GM18498 (cell line): ENCODE data around the gene SPATA16.
"Not testable (repeated sequence)": the region's sequence is repeated elsewhere in the genome, so short reads cannot be mapped to it uniquely, and the experiment has no call there.

Experiments
- ATAC-seq: cut with Tn5 transposase; IDR thresholded peaks from one replicate; pipeline ENCODE4 v1.9.1; 2021; ENCODE audit warnings: mild to moderate bottlenecking, moderate library complexity; ENCODE audit not compliant: unreplicated experiment

Gene SPATA16

DNA sequence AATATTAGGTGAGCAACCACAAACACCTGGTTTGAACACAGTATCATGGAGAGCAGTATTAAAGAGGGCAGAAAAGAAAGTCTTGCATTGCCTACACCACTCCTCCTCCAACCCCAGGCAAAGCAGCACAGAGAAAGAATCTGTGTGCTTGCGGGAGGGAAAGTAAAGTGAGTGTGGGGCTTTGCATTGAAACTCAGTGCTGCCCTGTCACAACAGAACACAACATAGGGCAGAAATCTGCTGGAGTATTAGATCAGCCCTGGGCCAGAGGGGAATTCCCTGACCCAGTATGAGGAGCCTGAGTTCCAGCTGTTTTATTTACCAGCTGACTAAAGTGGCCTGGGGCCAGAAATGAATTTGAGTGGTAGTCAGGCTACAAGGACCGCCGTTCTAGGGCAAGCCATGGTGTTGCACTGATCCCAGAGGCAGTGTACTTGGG lies 75.5 kb downstream of the SPATA16 start:
- no peak for ATAC-seq

DNA sequence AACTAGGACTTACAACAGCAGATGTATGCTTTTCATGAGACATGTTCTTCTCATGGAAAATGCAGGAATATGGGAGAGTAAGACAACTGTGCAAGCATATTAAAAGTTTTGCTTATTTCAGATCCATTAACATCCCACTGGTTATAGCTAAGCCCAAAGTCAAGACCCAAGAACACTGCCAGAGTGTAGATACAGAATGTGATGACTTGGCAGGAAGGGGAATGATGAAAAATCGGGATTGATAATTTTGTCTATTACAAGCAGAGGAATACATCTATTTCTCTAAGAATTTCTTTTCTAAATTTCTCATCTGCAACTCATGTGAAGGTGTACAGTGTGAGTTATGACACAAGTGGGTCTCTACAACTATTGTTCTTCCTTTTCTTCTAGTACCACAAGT lies 76.4 kb downstream of the SPATA16 start:
- no peak for ATAC-seq

DNA sequence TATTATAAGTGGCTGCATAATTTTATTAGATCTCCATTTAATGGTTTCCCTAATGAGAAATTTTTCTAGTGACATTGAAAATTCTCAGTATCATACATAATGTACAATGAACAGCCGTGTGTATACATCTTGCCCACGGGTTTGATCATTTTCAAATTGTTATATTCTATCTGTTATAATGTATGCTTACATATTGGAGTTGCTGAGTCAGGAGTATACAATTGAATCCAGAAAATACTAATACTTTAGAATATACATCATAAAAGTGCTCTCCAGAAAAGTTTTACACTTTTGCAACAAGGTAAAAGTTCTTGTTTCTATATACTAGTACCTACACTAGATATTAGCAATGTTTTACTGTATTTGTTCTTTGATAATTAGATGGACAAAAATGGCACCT lies 82.8 kb downstream of the SPATA16 start:
- ATAC-seq, result no peak

DNA sequence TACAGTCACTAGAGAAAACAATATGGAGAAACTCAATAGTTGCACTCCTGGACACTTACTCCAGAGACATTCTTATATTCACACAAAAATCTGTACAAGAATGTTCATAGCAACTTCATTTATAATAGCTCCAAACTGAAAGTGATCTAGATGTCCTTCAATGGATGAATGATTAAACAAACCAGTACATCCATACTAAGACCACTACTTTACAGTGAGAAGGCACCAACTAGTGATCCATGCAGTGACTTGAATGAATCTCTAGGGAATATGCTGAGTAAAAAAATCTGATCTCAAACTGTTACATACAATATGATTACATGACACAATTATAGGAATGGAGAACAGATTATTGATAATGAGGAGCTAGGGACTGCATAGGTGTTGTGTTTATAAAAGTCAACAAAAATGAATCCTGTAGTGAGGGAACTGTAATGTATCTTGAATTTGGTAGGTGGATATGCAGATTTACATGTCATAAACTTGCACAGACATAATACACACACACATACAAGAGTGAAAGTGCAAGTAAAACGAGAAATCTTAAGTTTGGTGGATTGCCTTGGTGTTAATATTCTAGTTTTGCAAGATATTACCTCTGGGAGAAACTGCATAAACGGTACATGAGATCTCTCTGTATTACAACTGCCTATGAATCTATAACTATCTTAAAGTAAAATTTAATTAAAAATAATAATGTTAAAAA lies 85.7 kb downstream of the SPATA16 start:
- no peak for ATAC-seq

DNA sequence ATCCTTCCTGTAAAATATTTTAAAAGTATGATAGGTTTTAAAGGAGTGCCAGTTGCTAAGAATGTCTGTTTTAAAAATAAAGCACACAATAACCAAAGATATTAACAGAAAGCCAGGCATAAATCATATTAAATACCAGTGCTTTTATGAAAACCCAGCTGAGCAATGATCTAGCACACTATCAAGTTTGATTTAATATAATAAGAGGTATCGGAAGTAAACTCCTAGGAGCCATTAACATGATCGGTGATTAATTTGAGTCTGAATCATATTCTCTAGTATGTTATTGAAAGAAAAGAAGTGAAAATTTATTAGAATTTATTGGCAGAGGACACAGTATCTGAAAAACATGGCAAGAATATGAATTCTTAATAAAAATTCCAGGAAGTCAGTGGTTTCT lies 91.7 kb downstream of the SPATA16 start:
- no peak for ATAC-seq

DNA sequence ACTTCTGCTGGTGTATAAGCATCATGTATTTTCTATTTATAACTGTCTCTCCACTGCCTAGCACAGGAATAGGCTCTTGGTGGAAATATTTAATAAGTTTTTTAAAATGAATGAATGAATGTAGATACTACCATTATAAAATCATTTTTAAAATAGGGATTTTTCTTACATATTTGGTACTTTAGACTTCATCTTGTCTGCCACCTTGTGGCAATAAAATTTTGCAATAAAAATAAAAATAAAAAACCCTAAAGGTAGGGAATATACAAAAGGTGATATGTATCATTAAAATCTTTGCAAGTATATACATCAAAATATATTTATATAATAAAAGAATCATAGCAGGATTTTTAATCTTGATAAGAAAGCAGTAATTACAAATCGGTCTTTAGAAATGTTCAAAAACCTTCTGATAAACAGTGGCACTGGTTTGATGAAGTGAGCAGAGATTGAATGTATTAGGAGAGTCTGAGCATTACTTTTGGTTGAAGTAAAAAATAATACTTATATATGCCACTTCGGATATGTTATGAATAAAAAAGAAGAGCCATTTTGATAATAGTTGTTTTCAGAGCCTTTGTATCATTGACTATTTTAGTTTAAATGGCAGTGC lies 95.2 kb downstream of the SPATA16 start:
- no peak for ATAC-seq

DNA sequence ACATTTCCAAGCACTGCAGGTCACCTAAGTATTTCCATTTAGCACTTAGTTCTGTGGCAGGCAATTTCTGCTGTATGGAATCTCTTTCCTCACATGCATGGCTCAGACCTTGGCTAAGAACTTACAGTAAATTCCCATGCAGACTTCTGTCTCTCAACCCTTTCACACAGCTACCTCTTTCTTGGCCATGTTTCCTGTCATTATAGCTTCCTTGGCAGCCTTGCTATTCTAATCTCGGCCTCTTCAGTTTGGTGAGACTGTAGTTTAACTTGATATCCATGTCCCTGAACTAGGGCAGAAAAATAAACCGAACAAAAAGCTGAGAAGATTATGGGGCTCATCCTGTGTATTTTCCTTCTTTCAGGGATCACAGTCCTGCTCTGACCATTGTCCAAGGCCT lies 96.0 kb downstream of the SPATA16 start:
- ATAC-seq, result no peak

DNA sequence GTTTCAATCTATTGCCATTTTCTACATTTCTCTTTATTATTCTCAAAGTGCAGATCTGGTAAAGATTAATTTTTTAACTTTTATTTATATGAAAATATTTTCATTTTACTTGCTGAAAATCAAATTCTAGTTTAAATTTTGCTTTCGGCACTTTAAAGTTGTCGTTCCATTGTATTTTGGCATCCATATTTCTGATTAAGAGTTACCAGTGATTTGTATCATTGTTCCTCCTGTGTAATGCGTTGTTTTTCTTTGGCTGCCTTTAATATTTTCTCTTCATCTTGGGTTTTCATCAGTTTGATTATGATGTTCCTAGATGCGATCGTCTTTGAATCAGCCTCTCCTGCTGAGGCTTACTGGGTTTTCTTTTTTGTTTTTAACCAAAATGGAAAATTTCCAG lies 97.3 kb downstream of the SPATA16 start:
- no peak for ATAC-seq

DNA sequence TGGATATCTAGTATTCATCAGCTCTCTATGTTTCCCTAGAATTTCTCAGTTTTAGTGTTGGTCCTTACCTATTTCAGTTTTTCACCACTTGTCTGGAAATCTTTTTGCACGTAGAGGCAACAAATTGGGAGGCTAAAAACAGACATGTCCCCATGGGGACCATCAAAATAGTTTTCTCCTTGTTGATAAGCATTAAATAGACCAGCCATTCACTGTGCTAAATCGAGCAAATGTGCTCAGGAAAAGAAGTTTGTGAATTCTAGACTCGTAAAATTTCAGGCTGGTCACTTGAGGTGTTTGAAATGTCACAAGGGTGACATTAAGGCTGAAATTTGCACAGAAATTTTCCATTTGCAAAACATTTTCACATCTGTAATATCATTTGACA lies 102.6 kb downstream of the SPATA16 start:
- no peak for ATAC-seq

DNA sequence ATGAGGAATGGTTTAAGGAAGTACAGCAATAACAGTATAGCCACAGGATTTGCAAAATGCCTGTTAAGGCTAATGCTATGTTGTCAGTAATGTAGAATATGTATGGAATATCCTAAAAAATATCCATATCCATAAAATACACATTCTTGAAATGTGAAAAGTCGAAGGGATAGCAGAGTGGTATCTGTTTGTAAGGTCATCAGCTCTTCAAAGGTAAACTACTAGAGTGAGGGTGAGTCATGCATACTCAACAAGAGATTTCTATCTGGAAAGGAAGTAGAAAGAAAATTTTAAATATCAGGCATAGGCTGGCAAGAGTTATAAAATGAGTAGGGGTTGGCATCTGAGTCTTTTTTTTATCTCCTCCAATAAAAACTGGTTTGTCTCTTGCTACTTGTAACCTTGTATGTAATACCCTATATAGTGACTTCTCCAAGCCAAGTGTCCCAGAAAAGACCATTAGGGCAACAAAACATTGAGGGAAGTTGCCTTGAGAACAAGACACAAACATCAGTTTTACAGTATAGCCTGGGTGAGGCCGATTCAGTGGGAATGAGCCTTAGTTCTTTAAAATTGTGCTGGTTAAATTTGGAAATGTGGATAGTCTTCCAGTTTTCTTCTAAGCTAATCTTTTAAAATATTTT lies 103.1 kb downstream of the SPATA16 start:
- ATAC-seq, result no peak

DNA sequence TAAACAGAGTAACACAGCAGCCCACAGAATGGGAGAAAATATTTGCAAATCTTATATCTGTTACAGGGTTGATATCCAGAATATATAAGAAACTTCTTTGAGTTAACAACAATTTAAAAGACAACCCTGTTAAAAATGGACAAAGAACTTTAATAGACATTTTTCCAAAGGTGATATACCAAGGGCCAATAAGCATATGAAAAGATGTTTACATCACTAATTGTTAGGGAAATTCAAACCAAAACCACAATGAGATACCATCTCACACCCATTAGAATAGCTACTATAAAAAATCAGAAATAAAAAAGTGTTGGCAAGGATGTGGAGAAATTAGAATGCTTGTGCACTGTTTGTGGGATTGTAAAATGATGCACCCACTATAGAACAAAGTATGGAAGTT lies 110.8 kb downstream of the SPATA16 start:
- ATAC-seq, result no peak

DNA sequence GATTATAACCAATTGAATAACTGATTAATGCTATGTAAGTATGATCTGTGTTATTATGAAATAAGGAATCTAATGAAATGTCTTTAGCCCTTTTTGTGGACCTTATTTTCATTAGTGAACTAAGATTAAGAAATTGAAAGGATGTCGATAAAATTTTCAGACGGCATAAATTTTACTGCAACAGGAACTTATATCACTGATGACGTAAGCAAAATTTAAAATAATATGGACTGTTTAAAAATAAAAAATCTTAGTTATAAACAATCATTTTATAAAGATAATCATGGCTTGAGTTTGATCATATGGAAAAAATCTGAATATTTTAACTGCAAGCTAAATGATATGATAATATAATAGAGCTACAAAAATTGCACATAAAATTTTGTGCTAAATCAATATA lies 112.7 kb downstream of the SPATA16 start:
- no peak for ATAC-seq

DNA sequence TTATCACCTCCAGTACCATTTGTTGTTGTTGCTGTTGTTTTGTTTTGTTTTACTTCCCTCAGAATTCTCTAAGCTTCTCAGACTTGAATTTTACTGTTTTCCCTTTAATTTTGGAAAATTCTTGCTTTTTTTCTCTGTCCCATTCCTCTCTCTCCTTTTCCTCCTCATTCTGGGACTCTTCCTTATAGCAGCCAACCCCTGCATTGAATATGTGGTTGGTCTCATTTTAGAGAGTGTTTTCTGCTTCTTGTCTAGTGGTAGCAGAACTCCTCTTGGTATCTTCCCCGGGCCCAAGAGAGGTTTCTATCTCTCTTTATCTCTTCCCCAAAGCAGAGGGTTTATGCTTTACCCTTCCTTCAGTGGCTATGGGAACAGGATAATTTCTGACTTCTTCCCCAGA lies 113.6 kb downstream of the SPATA16 start:
- no peak for ATAC-seq

DNA sequence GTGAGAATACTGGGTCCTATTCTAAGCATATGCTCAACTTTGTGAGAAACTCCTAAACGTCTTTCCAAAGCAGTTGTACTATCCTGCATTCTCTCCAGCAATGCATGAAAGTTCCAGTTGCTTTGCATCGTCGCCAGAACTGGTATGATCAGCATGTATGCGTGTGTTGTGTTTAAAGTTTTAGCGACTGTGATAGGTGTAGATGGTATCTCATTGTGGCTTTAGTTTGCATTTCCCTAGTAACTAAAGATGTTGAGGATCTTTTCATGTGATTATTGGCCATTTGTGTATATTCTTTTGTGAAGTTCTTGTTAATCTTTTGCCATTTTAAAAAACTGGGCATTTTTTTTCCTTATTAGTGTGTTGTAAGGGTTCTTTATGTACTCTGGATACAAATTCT lies 115.1 kb downstream of the SPATA16 start:
- ATAC-seq, result no peak

DNA sequence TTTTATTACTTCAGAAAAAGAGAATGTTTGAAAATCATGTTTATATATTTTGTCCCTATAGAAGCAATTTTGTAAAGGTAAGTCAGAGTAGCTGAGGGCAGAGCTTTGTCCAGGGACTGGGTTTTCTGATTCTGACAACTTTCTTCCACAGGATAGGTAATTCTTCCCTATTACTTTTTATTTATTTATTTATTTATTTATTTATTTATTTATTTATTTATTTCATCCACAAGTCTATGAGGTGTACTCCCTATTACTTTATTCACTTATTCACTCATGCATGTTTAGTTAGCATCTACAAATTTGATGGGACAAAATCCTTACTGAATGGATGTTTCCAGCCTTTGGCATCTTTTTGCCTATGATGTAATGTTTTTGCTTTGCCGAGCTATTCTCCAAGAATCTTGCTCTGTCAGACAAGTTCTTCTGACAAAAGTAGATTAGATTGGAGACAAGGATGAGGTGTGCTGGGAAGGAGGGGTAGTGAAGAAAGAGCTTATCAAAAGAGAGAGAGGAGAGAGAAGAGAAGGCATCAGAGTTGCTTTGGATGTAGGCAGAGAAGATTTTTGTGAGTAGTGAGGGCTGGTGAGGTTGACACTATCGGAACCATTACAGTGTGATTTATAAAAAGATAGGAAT lies 119.4 kb downstream of the SPATA16 start:
- ATAC-seq, result no peak

DNA sequence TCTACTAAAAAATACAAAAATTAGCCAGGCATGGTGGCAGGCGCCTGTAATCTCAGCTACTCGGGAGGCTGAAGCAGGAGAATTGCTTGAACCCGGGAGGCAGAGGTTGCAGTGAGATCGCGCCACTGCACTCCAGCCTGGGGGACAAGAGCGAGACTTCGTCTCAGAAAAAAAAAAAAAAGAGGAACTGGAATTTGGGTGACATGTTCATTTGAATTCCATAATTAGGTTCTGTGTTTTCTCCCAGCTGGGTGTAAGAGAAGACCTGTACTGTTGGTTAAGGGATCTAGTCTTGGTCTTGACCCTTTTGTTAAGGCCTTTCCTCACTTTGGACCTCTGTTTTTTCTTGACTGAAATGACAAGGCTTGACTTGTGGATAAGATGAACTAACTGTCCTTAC lies 120.9 kb downstream of the SPATA16 start:
- not testable (repeated sequence) for ATAC-seq

DNA sequence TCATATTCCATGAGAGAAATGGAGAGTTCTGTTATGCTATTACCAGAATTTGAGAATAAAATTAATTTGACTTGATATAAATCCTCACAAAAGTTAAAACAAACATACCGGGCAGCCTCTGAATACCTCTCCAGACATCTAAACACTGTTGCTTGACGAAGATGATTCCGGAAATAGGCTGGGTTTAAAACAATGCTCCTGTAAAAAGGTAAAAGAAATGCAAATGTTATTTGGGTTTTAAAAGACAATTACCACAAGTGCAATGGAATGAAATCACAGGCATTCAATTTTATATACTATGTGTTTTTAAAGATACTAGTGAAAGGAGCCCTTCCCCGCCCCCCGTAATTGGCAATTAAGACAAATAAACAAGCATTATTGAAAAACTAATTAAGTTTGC lies 121.7 kb downstream of the SPATA16 start:
- ATAC-seq, result no peak

DNA sequence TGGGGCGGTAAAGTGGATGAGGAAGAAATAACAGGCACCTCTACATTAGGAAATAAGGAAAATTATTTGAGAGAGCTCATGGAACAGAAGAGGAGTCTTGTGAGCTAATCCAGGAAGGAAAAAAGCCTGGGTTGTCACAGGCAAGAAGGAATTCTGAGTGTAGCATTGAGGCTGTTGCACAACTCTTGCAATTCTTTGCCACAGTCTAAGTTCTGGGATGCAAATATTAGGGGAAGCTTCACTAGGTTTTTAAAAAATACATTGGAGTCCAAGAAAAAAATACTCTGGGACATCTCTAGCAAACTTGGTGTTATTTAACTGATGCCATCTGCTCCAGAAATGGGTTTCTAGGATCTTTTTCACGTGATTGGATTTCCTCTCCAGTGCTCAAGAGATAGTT lies 122.3 kb downstream of the SPATA16 start:
- ATAC-seq, result no peak

DNA sequence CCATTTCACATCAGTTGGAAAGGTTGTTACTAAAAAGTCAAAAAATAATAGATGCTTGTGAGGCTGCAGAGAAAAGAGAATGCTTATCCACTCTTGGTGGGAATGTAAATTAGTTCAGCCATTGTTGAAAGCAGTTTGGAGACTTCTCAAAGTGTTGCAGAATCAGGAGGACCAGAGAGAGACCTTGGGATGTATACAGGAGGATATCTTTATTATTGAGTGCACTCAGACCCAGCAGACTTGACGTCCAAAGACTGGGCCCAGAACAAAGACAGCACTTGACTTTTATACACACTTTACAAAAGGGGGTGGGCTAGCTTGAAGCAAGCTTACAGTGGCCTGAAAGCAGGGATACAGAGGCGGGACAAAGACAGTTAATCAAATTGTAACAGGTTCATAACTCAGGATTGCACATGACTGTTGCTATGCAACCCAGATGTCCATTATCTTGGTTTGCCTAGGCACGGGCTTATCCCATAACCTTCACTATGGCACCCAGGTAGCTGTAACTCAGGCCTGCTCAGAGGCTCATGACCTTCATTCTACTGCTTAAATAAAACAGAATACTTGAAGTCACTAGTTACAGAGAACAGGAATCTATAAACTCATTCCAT lies 127.7 kb downstream of the SPATA16 start:
- no peak for ATAC-seq

DNA sequence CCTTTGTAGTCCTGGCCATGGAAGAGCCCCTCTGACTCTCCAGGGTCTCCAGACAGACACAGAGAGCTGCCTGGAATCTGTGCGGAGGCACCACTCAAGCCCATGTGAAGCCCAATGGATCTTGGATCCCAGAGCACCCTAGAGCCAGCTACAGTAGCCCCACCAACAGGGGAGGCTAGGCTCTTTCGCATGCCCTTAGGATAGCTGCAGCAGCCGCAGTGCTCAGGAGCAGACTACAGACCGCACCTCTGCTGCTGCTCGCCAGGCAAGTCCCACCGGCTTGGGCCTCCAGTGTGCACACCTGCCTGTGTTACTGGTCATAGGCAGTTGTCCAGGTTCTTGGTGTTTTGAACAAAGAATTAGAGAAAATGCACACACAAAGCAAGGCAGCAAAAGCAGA lies 131.6 kb downstream of the SPATA16 start:
- no peak for ATAC-seq

DNA sequence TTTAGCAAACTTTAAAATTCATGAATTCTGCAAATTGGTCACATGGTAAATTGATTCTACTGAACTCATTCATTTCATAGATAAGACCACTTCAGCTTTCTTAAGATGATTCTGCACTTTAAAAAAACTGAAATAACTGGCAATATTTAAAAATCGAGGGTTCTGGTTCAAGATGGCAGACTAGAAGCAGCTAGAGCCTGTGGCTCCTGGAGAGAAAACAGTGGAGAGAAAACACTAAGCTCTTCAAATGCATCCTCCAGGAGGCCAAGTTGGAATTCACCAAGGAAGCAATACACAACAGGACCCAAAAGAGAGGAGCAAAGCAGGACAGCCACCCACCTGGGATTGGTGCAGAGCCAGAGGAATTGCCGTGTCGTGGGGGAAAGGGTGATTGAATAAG lies 132.1 kb downstream of the SPATA16 start:
- no peak for ATAC-seq
